Measurements from ENCODE around the gene MORC3. TPM values are rescaled to one million over a fixed set of nuclear protein-coding genes. Genes with fewer than 3 reads are reported as not detected.

Gene MORC3
- total RNA-seq, 1 donor = 40.2 TPM

DNA sequence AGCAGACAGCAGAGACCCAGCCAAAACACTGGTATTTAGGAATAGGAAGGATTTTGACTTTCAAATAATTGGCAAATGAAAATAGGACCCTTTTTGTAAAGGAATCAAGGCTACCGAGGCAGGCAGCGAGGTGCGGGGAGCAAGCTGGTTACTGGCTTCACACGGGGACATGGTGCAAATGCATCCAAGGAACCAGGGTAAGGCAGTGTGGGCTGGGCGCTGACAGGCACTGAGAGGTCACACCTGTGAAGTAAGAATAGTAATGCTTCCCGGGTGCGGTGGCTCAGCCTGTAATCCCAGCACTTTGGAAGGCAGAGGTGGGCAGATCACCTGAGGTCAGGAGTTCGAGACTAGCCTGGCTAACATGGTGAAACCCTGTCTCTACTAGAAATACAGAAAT lies 80.7 kb downstream of the MORC3 start:
- TF ChIP-seq, protein P1, sequence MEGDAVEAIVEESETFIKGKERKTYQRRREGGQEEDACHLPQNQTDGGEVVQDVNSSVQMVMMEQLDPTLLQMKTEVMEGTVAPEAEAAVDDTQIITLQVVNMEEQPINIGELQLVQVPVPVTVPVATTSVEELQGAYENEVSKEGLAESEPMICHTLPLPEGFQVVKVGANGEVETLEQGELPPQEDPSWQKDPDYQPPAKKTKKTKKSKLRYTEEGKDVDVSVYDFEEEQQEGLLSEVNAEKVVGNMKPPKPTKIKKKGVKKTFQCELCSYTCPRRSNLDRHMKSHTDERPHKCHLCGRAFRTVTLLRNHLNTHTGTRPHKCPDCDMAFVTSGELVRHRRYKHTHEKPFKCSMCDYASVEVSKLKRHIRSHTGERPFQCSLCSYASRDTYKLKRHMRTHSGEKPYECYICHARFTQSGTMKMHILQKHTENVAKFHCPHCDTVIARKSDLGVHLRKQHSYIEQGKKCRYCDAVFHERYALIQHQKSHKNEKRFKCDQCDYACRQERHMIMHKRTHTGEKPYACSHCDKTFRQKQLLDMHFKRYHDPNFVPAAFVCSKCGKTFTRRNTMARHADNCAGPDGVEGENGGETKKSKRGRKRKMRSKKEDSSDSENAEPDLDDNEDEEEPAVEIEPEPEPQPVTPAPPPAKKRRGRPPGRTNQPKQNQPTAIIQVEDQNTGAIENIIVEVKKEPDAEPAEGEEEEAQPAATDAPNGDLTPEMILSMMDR (IDR thresholded peaks at IDR 0.05; ENCODE audit: extremely low read depth, low read depth, low read length) = no peak
- Histone ChIP-seq H3K79me2 (ENCODE audit: insufficient read depth, low read length) (no peaks in the 10 kb centered on the region), H3K4me2 (ENCODE audit: insufficient read depth, low read length) (no peak overlapping the region), H2AFZ (ENCODE audit: low read length) (no peak overlapping the region), H4K20me1 (ENCODE audit: insufficient read depth, low read length) (no peaks in the 10 kb centered on the region), H3K4me1 (ENCODE audit: insufficient read depth, low read length) (no peaks in the 10 kb centered on the region), H3K4me3 (ENCODE audit: insufficient read depth, low read length) (no peak overlapping the region), H3K36me3 (ENCODE audit: insufficient read depth, low read length) (peaks cover 11% of the 10 kb centered on the region), H3K27ac (ENCODE audit: low read depth, low read length) (no peak overlapping the region), H3K9me3 (ENCODE audit: low read depth, low read length) (no peaks in the 10 kb centered on the region), H3K27me3 (ENCODE audit: insufficient read depth, low read length) (no peaks in the 10 kb centered on the region)
- no peak for DNase-seq (ENCODE audit: insufficient read length, low spot score, missing footprints)

DNA sequence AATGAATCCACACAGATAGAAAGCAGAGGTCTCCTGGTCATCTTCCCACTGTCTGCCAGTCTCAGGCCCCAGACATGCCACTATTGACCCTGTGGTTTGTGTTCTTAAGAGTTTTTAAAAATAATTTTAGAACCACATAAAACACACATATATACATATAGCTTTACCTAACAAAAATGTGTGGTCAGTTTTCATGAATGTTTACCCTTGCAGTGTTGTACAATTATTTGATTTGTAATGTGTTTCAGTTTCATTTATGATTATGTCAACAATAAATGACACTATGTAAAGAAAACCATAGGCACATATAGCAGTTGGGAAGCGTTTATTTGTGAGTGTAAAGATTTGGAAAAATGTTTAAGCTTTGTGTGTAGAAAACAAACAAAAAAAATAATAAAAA lies 82.3 kb downstream of the MORC3 start:
- no peaks in the 10 kb centered on the region for H3K9me3 ChIP-seq (ENCODE audit: low read depth, low read length)
- H3K4me1 ChIP-seq (ENCODE audit: insufficient read depth, low read length) = no peaks in the 10 kb centered on the region
- H3K27ac ChIP-seq (ENCODE audit: low read depth, low read length) = no peak overlapping the region
- H3K36me3 ChIP-seq (ENCODE audit: insufficient read depth, low read length) = peaks cover 6% of the 10 kb centered on the region
- TF ChIP-seq, protein P1 (IDR thresholded peaks at IDR 0.05; ENCODE audit: extremely low read depth, low read depth, low read length) = no peak
- no peak overlapping the region for H3K4me2 ChIP-seq (ENCODE audit: insufficient read depth, low read length)
- H2AFZ ChIP-seq (ENCODE audit: low read length) = no peak overlapping the region
- no peaks in the 10 kb centered on the region for H3K27me3 ChIP-seq (ENCODE audit: insufficient read depth, low read length)
- H4K20me1 ChIP-seq (ENCODE audit: insufficient read depth, low read length) = no peaks in the 10 kb centered on the region
- DNase-seq (ENCODE audit: insufficient read length, low spot score, missing footprints) = no peak
- H3K79me2 ChIP-seq (ENCODE audit: insufficient read depth, low read length) = no peaks in the 10 kb centered on the region
- no peak overlapping the region for H3K4me3 ChIP-seq (ENCODE audit: insufficient read depth, low read length)

DNA sequence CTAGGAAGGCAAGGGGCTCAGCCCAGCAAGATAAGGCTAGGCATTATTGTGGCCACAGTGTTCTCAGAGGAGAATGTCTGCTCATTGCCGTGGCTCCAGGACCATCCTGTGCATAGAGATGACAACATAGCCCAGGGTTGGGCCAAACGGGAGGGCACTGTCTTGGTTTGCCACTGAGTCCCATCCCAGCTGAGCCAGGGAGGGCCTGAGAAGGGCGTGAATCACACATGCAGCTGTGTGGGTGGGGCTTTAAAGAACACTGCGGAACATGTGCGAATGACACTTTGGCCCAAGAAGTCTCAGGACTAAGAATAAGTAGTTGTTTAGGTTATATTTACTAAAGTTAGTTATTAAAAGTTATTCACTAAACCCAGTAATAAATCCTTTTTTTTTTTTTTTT lies 83.7 kb downstream of the MORC3 start:
- no peak for DNase-seq (ENCODE audit: insufficient read length, low spot score, missing footprints)
- H2AFZ ChIP-seq (ENCODE audit: low read length) = no peak overlapping the region
- H3K27ac ChIP-seq (ENCODE audit: low read depth, low read length) = no peak overlapping the region
- no peak overlapping the region for H3K4me3 ChIP-seq (ENCODE audit: insufficient read depth, low read length)
- H3K4me2 ChIP-seq (ENCODE audit: insufficient read depth, low read length) = no peak overlapping the region
- no peaks in the 10 kb centered on the region for H3K27me3 ChIP-seq (ENCODE audit: insufficient read depth, low read length)
- H3K36me3 ChIP-seq (ENCODE audit: insufficient read depth, low read length) = peaks cover 6% of the 10 kb centered on the region
- no peaks in the 10 kb centered on the region for H4K20me1 ChIP-seq (ENCODE audit: insufficient read depth, low read length)
- H3K9me3 ChIP-seq (ENCODE audit: low read depth, low read length) = no peaks in the 10 kb centered on the region
- no peaks in the 10 kb centered on the region for H3K79me2 ChIP-seq (ENCODE audit: insufficient read depth, low read length)
- TF ChIP-seq, protein P1 (IDR thresholded peaks at IDR 0.05; ENCODE audit: extremely low read depth, low read depth, low read length) = no peak
- no peaks in the 10 kb centered on the region for H3K4me1 ChIP-seq (ENCODE audit: insufficient read depth, low read length)

- TF ChIP-seq, protein P1 (IDR thresholded peaks at IDR 0.05; ENCODE audit: extremely low read depth, low read depth, low read length) = no peak
- Histone ChIP-seq H3K79me2 (ENCODE audit: insufficient read depth, low read length) (no peaks in the 10 kb centered on the region), H3K4me2 (ENCODE audit: insufficient read depth, low read length) (no peak overlapping the region), H3K4me1 (ENCODE audit: insufficient read depth, low read length) (no peaks in the 10 kb centered on the region), H3K27me3 (ENCODE audit: insufficient read depth, low read length) (no peaks in the 10 kb centered on the region), H3K36me3 (ENCODE audit: insufficient read depth, low read length) (peaks cover 14% of the 10 kb centered on the region), H2AFZ (ENCODE audit: low read length) (no peak overlapping the region), H3K4me3 (ENCODE audit: insufficient read depth, low read length) (no peak overlapping the region), H4K20me1 (ENCODE audit: insufficient read depth, low read length) (no peaks in the 10 kb centered on the region), H3K27ac (ENCODE audit: low read depth, low read length) (no peak overlapping the region), H3K9me3 (ENCODE audit: low read depth, low read length) (no peaks in the 10 kb centered on the region)
- no peak for DNase-seq (ENCODE audit: insufficient read length, low spot score, missing footprints)
These were observed 88.6 kb downstream of the MORC3 start for GRCh38 chr21:36408568-36408967.
